TTC549 (cell line): ENCODE data around the gene STYXL1.
"Not testable (repeated sequence)": the region's sequence is repeated elsewhere in the genome, so short reads cannot be mapped to it uniquely, and the experiment has no call there.

ENCODE experiments used
- FAIRE-seq: peaks from 2 replicates; lab custom pipeline; 2012; peaks lifted over from hg19 to GRCh38; lab: Jason Lieb, UNC

STYXL1 gene

GRCh38 chr7:76065016-76065612, 17.3 kb upstream of the STYXL1 start:
- FAIRE-seq = no peak

GRCh38 chr7:76064208-76064970, 16.6 kb upstream of the STYXL1 start:
- no peak for FAIRE-seq

- no peak for FAIRE-seq
These were observed 15.7 kb upstream of the STYXL1 start for GRCh38 chr7:76063525-76063924.

GRCh38 chr7:76063114-76063513, 15.3 kb upstream of the STYXL1 start:
- no peak for FAIRE-seq

DNA sequence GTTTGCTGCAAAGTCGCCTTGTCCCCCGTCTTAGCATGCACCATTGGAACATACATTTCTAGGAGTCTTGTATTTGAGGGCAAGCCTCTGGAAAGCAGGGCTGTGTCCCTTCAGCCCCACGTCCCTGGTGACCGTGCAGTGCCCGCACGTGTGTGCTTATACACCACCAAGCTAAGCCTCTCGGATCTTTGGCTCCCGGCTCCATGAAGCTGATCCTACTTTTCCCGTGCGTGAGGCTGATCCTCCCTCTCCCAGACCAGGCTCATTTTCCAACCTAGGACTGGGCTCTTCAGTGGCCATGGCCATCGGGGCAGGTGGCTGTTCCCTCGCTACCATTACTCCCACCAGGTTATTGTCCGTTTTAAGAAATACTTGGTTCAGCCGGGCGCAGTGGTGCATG, 14.5 kb upstream of the STYXL1 start:
- no peak for FAIRE-seq

DNA sequence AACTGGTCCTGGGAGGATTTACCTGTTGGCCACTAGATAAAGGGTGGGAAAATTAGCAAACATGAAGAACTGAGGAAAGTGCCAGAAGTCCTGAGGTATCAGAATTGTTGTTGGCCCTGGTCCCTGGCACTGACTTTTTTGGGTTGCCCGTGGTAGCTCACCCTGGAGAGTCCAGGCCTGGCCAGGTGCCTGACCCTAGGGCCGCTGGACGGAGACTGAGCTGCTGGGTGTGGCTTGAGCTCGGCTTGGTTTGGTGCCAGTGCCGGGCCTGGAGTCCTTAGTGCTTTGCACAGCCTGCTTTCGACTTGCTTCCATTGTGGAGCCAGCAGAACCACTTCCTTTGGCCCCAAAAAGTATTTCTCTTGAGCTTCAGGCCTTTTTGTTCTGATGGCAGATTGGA, 13.0 kb upstream of the STYXL1 start:
- FAIRE-seq = no peak

- not testable (repeated sequence) for FAIRE-seq
These were observed 10.9 kb upstream of the STYXL1 start for GRCh38 chr7:76058745-76059144.

DNA sequence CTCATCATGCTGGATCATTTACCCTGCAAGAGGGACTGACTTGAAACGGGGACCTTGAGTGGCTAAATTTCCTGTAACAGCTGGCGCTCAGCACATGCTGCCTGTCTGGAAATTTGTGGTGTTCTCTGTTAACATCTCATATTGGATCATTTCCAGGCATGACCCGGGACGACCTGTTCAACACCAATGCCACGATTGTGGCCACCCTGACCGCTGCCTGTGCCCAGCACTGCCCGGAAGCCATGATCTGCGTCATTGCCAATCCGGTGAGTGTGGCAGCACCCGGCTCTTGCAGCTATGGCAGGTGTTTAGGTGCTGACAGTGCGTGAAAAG, 10.0 kb upstream of the STYXL1 start:
- FAIRE-seq = no peak

DNA sequence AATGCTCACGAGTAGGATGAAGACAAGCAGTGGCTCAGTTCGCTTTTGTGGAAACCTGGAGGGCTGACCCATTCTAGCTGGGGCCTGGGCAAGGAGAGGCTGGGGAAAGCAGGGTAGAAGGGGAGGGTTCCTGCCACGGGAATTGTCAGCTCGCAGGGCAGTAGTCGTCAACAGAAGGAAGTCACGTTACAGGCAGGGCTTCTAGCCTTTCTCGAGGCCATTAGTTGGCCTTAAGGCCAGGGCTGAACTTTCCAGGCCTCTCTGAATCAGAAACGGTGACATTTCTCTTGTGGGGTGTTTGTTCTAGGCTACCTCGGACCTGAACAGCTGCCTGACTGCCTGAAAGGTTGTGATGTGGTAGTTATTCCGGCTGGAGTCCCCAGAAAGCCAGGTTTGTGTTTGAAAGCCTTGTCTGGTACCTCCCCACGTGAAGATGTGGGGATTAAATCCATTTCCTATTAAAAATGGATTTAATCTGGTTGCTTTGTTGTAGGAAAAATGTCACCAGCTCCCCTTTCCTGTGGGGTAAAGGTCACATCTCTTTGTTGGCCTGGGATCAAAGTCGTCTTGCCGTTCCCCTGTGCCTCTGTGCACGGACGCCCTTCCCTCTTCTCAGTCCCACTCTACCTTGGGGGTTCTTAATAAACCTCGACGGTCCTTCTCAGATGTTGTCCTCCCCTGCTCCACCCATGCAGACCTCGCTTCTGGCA, 9.5 kb upstream of the STYXL1 start:
- FAIRE-seq = no peak

DNA sequence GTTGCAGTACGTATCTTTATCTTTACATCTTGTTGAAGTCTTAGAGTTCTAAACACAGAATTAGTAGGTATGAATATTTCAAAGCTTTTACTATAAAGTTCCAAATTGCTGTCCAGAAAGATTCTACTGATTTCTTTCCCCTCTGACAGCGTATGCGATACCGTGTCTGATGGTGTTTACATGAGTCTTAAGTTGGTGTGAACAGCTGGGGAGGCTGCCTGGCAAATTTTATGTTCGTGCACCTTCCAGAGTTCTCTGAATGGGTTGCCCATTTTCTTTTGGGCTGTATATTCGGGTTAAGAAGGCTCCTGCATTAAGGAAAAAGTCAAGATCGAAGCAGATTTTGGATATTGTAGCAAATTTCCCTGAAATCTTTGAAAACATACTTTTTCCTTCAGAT, 8.4 kb upstream of the STYXL1 start:
- FAIRE-seq = no peak

DNA sequence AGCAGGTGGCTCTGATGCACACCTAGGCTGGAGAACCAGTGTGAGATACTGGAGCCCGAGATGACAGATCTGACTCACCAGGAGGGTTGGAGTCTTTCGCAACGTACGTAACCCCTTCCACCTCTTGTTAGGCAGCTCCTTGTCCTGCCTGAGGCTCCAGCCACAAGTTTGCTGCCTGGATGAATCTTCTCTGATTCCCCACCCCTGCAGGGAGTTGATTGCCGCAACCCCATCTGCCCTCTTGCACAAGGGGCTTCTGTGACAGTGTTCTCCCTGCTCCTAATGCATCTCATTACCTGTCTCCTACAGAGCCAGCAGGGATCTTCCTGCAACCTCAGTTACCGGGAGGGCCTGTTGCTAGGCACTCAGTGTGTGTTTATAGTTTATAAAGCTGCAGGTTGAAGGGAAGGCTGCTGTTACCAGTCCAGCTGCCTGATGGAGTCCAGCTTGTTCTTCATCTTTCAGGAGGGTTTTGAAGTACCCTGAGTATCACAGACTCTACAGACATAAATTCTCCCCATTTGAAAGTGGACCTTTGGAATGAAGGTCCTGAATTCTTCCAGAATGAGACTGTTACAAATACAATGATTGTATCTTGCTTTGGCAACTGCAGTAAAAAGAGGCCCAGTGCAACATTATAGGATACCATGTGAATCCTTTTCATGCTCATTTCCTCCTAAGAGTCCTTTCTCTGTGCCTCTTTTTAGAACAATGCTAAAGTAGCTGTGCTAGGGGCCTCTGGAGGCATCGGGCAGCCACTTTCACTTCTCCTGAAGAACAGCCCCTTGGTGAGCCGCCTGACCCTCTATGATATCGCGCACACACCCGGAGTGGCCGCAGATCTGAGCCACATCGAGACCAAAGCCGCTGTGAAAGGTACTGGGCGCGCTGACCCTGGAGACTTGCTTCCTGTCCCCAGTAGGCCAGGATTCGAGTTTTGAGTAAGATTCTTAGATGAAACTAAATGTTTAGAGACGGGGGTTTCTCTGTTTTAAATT, 6.6 kb upstream of the STYXL1 start:
- no peak for FAIRE-seq

DNA sequence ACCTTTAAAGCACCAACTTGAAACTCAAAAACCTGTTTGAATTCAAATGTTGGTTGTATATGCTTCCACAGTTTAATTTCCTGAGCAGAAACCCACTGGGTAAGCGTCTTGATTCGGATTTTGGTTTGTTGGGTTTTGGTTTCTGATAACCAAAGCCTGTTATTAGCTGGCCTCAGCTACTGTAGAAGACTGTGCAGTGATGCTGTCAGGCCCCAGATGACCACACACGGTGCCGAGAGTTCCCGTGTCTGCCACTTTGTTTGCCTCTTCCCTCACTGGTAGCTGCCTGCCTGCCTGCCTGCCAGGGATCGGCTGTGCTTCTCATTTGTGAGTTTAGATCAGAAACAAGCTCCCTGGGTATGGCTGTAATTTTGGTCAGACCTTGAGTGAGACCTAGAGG, 5.7 kb upstream of the STYXL1 start:
- no peak for FAIRE-seq

- not testable (repeated sequence) for FAIRE-seq
These were observed 4.9 kb upstream of the STYXL1 start for GRCh38 chr7:76052681-76053080.

DNA sequence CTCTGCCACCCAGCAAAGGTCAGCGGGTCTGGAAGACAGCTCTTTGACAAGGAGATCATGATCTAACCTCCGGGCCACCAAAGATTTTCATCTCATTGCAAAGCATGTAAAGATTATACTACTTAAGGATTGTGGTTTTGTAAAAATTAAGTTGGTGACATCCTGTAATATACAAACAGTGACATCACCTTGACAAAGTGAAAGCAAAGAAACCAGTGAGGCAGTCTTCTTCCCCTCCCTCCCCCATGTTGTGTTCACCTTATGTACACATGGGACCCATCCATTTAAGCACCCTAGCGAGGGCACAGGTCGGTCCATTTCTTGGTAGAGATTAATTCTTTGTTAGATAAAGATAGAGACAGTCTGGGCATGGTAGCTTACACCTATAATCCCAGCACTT, 4.0 kb upstream of the STYXL1 start:
- no peak for FAIRE-seq

DNA sequence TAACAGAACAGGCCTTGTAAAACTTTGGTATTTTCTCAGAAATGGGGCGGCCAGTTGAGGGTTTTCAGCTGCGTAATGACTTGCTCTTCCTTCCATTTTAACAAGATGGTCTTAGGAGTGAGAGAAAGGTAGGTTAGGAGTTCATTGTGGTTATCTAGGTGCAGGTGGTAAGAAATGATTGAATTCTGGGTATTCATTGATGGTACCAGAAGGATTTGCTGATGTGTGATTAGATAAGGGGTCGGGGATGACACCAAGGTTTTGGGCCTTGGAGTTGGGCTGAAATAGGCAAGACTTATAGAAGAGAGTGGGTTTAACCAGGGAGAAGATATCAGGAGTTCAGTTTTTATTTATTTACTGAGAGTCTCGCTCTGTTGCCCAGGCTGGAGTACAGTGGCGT, 2.7 kb upstream of the STYXL1 start:
- FAIRE-seq = no peak

GRCh38 chr7:76049295-76049694, 1.5 kb upstream of the STYXL1 start:
- FAIRE-seq = no peak

DNA sequence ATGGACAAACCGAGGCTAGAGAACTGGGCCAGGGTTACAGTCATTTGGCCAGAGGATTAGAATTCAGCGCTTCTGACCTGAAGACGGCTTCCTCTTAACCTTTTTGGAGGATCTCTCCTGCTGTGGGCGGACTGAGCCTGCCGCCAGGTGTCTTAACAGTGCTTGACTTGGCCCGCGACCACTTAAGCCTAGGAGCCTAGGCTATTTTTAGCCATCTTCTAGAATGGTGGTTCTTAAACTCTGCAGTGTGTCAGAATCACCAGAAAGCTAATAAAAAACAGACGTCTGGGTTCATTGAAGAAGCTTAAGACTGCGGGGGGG, 828 bp upstream of the STYXL1 start:
- no peak for FAIRE-seq

DNA sequence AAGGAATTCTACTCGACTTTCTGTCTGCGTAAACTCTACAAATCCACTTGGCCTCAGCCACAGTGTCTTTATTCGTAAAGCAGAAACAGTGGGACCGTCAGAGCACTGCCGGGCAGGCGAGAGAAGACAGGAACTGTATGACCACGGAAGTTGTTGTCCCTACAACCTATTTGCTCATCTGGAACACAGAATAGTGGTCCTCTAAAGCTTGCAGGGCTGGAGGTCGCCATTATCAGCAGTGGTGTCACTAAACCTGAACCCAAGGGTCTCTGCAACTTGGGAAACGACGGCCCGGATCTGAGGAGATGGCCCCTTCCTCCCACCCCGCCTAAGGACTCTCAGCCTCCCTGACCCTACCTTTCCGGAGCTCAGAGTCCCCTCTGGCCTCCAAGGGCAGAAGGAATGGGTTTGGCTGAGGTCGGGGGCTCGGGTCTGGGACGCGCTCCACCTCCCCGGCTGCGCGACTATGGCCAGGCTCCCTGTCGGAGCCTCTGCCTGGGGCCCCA, 442 bp downstream of the STYXL1 start:
- no peak for FAIRE-seq

- FAIRE-seq = no peak
These were observed 3.4 kb downstream of the STYXL1 start for GRCh38 chr7:76044375-76044865.

- no peak for FAIRE-seq
These were observed 7.7 kb downstream of the STYXL1 start for GRCh38 chr7:76040126-76040525.

DNA sequence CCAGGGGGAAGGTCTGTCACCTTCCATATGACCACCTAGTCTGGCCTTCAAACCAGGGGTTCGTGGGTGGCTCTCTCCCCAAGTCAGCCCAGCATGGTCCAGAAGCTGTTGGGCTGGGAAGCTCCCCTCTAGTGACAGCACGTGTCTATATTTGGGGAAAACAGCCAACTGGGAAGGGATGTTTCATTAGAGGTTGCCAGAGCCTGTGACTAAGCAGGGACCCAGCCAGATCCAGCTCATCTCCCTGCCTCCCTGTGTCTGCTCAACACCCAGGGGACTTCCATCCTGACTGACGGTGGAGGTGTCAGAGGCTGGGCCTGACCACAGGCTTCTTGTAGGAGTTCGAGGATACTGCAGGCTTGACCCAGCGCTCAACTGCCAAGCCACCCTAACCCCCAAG, 10.5 kb downstream of the STYXL1 start:
- no peak for FAIRE-seq

GRCh38 chr7:76031964-76032363, 15.8 kb downstream of the STYXL1 start:
- FAIRE-seq = no peak
